HG03039 (cell line): Measurements from ENCODE around the gene HIRIP3.
"Not testable (repeated sequence)": the region's sequence is repeated elsewhere in the genome, so short reads cannot be mapped to it uniquely, and the experiment has no call there.

Experiments used
- ATAC-seq: cut with Tn5 transposase; IDR thresholded peaks from one replicate; pipeline ENCODE4 v1.9.1; 2021; ENCODE audit warnings: mild to moderate bottlenecking, moderate library complexity; ENCODE audit not compliant: unreplicated experiment

HIRIP3 gene

GRCh38 chr16:29995324-29995910 is at the start of gene HIRIP3:
Gene HIRIP3, minus strand, starts transcription at chr16:29995617. Its CDS starts 12 bp downstream, at chr16:29995605.
- ATAC-seq = peak; percentile 43

- no peak for ATAC-seq
These were observed 46.4 kb upstream of the HIRIP3 start for GRCh38 chr16:30041841-30042240.

GRCh38 chr16:30040690-30041089 is 45.3 kb upstream of the HIRIP3 start:
- ATAC-seq = not testable (repeated sequence)

GRCh38 chr16:30040221-30040620 is 44.8 kb upstream of the HIRIP3 start:
- ATAC-seq = no peak

- ATAC-seq = no peak
These were observed 37.9 kb upstream of the HIRIP3 start for GRCh38 chr16:30033270-30033669.

GRCh38 chr16:30032083-30032819 is 36.8 kb upstream of the HIRIP3 start:
- no peak for ATAC-seq

- ATAC-seq = no peak
These were observed 36.1 kb upstream of the HIRIP3 start for GRCh38 chr16:30031477-30031918.

- ATAC-seq = no peak
These were observed 35.5 kb upstream of the HIRIP3 start, which contains the start of gene TLCD3B for GRCh38 chr16:30030841-30031413. Gene TLCD3B, minus strand, starts transcription at chr16:30031271. Its CDS starts 744 bp downstream, at chr16:30030527.

- ATAC-seq = no peak
These were observed 34.7 kb upstream of the HIRIP3 start for GRCh38 chr16:30030011-30030685.

- ATAC-seq = no peak
These were observed 33.1 kb upstream of the HIRIP3 start for GRCh38 chr16:30028438-30029076.

- no peak for ATAC-seq
These were observed 32.4 kb upstream of the HIRIP3 start for GRCh38 chr16:30027588-30028437.

GRCh38 chr16:30026449-30026848 is 31.0 kb upstream of the HIRIP3 start:
- no peak for ATAC-seq

GRCh38 chr16:30025574-30025973 is 30.2 kb upstream of the HIRIP3 start:
- ATAC-seq = no peak

- ATAC-seq = no peak
These were observed 29.7 kb upstream of the HIRIP3 start for GRCh38 chr16:30025156-30025555.

GRCh38 chr16:30024451-30024850 is 29.0 kb upstream of the HIRIP3 start:
- ATAC-seq = no peak

GRCh38 chr16:30023586-30023985 is 28.2 kb upstream of the HIRIP3 start:
- no peak for ATAC-seq

- no peak for ATAC-seq
These were observed 27.5 kb upstream of the HIRIP3 start, which contains the start of gene C16orf92 for GRCh38 chr16:30022887-30023286. Gene C16orf92, plus strand, starts transcription at chr16:30023198. Its CDS starts 143 bp downstream, at chr16:30023341.

- ATAC-seq = no peak
These were observed 23.3 kb upstream of the HIRIP3 start for GRCh38 chr16:30018731-30019158.

- ATAC-seq = not testable (repeated sequence)
These were observed 22.5 kb upstream of the HIRIP3 start for GRCh38 chr16:30017937-30018336.

GRCh38 chr16:30017277-30017656 is 21.9 kb upstream of the HIRIP3 start:
- ATAC-seq = no peak
